ENCODE data around the gene AGAP1. TPM values are rescaled to one million over a fixed set of nuclear protein-coding genes. Genes with fewer than 3 reads are reported as not detected.

The AGAP1 gene
- total RNA-seq, 4 donors from 2014 or later = 13.7 to 18.5 (median 17.1) TPM

- H3K4me3 ChIP-seq (ENCODE audit: low read depth, poor library complexity, severe bottlenecking) = no peak overlapping the region
- DNase-seq (ENCODE audit: low spot score in 2 of 2) = peak in 1 of 2 donors; percentile 25
- intact Hi-C loops (cut with DNase I; ENCODE audit: low total_unique reads) = no loop called here
- WGBS, 2 donors = 82 to 85% methylated on average over 4 of the region's 4 CpGs
- no peak for TF ChIP-seq CTCF (IDR thresholded peaks at IDR 0.05)
- no peak for TF ChIP-seq POLR2A (IDR thresholded peaks at IDR 0.05)
These were observed 21.4 kb upstream of the AGAP1 start for GRCh38 chr2:235472443-235472842.

GRCh38 chr2:235478609-235479008 is 15.2 kb upstream of the AGAP1 start:
- intact Hi-C loops (cut with DNase I; ENCODE audit: low total_unique reads) = no loop called here
- DNase-seq (ENCODE audit: low spot score in 2 of 2) = no peak
- WGBS, 2 donors = 73 to 74% methylated on average over 6 of the region's 6 CpGs
- no peak for TF ChIP-seq POLR2A (IDR thresholded peaks at IDR 0.05)
- TF ChIP-seq CTCF (IDR thresholded peaks at IDR 0.05) = no peak
- no peak overlapping the region for H3K4me3 ChIP-seq (ENCODE audit: low read depth, poor library complexity, severe bottlenecking)

GRCh38 chr2:235479604-235480003 is 14.2 kb upstream of the AGAP1 start:
- TF ChIP-seq POLR2A (IDR thresholded peaks at IDR 0.05) = no peak
- no peak for TF ChIP-seq CTCF (IDR thresholded peaks at IDR 0.05)
- DNase-seq (ENCODE audit: low spot score in 2 of 2) = no peak
- WGBS, 2 donors = 84 to 90% methylated on average over 11 of the region's 11 CpGs
- intact Hi-C loops (cut with DNase I; ENCODE audit: low total_unique reads) = no loop called here
- no peak overlapping the region for H3K4me3 ChIP-seq (ENCODE audit: low read depth, poor library complexity, severe bottlenecking)

GRCh38 chr2:235480614-235481013 is 13.2 kb upstream of the AGAP1 start:
- no peak overlapping the region for H3K4me3 ChIP-seq (ENCODE audit: low read depth, poor library complexity, severe bottlenecking)
- TF ChIP-seq POLR2A (IDR thresholded peaks at IDR 0.05) (no peak), CTCF (IDR thresholded peaks at IDR 0.05) (no peak)
- intact Hi-C loops (cut with DNase I; ENCODE audit: low total_unique reads) = no loop called here
- WGBS, 2 donors = 86 to 89% methylated on average over 4 of the region's 4 CpGs
- DNase-seq (ENCODE audit: low spot score in 2 of 2) = no peak

- no peak for TF ChIP-seq POLR2A (IDR thresholded peaks at IDR 0.05)
- no peak for TF ChIP-seq CTCF (IDR thresholded peaks at IDR 0.05)
- intact Hi-C loops (cut with DNase I; ENCODE audit: low total_unique reads) = no loop called here
- 65 to 67% methylated on average over 4 of the region's 4 CpGs for WGBS, 2 donors
- no peak for DNase-seq (ENCODE audit: low spot score in 2 of 2)
- no peak overlapping the region for H3K4me3 ChIP-seq (ENCODE audit: low read depth, poor library complexity, severe bottlenecking)
These were observed 10.5 kb upstream of the AGAP1 start for GRCh38 chr2:235483313-235483712.

GRCh38 chr2:235485362-235485761 is 8.5 kb upstream of the AGAP1 start:
- no peak overlapping the region for H3K4me3 ChIP-seq (ENCODE audit: low read depth, poor library complexity, severe bottlenecking)
- DNase-seq (ENCODE audit: low spot score in 2 of 2) = no peak
- no peak for TF ChIP-seq POLR2A (IDR thresholded peaks at IDR 0.05)
- TF ChIP-seq CTCF (IDR thresholded peaks at IDR 0.05) = no peak
- intact Hi-C loops (cut with DNase I; ENCODE audit: low total_unique reads) = no loop called here
- WGBS, 2 donors = 87% methylated on average over 5 of the region's 5 CpGs
